GM12878 (cell line): ENCODE data around the gene HIVEP3.

ENCODE experiments used
- CREM ChIP-seq: IDR thresholded peaks from 2 replicates; pipeline ENCODE4 v1.6.1; 2014; ENCODE audit warnings: antibody characterized with exemption, low read depth
- PAX5 ChIP-seq: IDR thresholded peaks from 2 replicates; pipeline ENCODE4 v1.6.1; 2011; ENCODE audit warnings: low read depth, low read length, borderline replicate concordance
- POLR2A ChIP-seq: IDR thresholded peaks from 2 replicates; pipeline ENCODE4 v1.6.1; 2011; ENCODE audit warnings: low read depth, mild to moderate bottlenecking, low read length
- SP1 ChIP-seq: IDR thresholded peaks from one replicate; pipeline ENCODE4 v1.6.1; 2011; ENCODE audit warnings: low read depth, low read length
- ZNF217 ChIP-seq: fragments of 450-650 bp; IDR thresholded peaks from 2 replicates; pipeline ENCODE4 v1.6.1; 2017; ENCODE audit warnings: antibody characterized with exemption, mild to moderate bottlenecking
- TF ChIP-seq, protein P1 (sequence below): fragments of 150-350 bp; IDR thresholded peaks from 2 replicates; pipeline ENCODE4 v1.6.1; 2014; ENCODE audit warnings: mild to moderate bottlenecking, low read depth, low read length

DNA sequence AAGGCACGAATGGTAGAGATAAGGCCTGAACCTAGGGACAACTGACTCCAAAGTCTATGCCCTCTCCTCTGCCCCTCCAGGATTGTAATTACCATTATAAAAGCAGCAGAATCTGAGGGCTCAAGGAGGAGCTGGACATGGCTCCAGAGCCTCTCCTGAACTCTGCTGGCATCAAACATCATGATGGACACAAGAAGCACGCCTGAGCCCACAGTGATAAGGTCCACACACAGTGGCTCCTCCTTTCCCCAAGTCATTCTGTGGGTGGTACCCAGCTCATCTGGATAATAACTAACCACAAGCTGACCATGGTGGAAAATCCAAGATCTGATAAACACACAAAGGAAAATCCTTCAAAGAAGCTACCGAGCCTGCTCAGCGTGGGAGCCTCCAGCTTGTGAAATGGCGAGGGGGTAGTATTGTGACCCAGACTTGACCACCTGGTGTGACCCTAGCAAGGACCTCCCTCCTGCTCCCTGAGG, 85.2 kb downstream of the HIVEP3 start:
- TF ChIP-seq ZNF217 (no peak), SP1 (no peak), PAX5 (no peak), CREM (no peak), POLR2A (no peak)
- TF ChIP-seq, protein P1, sequence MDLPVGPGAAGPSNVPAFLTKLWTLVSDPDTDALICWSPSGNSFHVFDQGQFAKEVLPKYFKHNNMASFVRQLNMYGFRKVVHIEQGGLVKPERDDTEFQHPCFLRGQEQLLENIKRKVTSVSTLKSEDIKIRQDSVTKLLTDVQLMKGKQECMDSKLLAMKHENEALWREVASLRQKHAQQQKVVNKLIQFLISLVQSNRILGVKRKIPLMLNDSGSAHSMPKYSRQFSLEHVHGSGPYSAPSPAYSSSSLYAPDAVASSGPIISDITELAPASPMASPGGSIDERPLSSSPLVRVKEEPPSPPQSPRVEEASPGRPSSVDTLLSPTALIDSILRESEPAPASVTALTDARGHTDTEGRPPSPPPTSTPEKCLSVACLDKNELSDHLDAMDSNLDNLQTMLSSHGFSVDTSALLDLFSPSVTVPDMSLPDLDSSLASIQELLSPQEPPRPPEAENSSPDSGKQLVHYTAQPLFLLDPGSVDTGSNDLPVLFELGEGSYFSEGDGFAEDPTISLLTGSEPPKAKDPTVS: no peak
